ENCODE measurements around the gene PPTC7.

Gene PPTC7

DNA sequence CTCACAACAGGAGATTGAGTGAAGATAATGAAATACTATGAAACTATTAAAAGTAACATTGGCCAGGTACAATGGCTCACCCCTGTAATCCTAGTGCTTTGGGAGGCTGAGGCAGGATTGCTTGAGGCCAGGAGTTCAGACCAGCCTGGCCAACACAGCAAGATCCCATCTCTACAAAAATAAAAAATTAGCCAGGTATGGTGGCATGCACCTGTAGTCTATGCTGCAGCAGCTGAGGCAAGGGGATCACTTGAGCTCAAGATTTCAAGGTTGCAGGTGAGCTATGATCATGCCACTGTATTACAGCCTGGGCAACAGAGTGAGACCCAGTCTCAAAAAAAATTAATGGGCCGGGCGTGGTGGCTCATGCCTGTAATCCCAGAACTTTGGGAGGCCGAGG lies 66.1 kb downstream of the PPTC7 start:
- no peak overlapping the region for H3K4me3 ChIP-seq (ENCODE audit: low read depth, low read length)
- TF ChIP-seq, protein P1, sequence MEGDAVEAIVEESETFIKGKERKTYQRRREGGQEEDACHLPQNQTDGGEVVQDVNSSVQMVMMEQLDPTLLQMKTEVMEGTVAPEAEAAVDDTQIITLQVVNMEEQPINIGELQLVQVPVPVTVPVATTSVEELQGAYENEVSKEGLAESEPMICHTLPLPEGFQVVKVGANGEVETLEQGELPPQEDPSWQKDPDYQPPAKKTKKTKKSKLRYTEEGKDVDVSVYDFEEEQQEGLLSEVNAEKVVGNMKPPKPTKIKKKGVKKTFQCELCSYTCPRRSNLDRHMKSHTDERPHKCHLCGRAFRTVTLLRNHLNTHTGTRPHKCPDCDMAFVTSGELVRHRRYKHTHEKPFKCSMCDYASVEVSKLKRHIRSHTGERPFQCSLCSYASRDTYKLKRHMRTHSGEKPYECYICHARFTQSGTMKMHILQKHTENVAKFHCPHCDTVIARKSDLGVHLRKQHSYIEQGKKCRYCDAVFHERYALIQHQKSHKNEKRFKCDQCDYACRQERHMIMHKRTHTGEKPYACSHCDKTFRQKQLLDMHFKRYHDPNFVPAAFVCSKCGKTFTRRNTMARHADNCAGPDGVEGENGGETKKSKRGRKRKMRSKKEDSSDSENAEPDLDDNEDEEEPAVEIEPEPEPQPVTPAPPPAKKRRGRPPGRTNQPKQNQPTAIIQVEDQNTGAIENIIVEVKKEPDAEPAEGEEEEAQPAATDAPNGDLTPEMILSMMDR (IDR thresholded peaks at IDR 0.05; ENCODE audit: insufficient read depth, low read length, missing control alignments): no peak
- ChIA-PET POLR2A (no interaction called here), CTCF (interaction anchor here (26.6 kb wide), 1 partner anchor 84 kb away, joined by 671 read pairs; no protein-coding TSS in a partner anchor)
- DNase-seq (ENCODE audit: low read depth, low spot score): no peak

DNA sequence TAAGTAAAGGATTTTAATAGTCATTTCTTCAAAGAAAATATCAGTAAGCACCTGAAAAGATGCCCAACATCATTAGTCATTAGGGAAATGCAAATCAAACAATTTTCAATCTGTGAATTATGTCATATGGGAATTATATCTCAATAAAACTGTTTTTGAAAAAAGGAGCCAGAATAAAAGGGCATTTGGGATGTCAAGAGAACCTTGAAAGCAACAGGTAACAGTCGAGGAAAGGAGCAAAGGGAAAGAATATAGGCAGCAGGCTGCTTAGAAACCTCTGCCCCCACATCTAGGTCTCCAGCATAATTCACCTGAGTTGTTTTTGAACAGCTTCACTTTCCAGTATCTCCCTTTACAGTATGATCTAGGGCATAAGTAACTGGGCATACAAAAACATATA lies 68.8 kb downstream of the PPTC7 start:
- no peak for DNase-seq (ENCODE audit: low read depth, low spot score)
- H3K4me3 ChIP-seq (ENCODE audit: low read depth, low read length): no peak overlapping the region
- CTCF ChIA-PET: interaction anchor here (0.6 to 26.6 kb wide), 8 partner anchors 10 to 87 kb away, joined by 3 to 671 read pairs (median 7); partner anchors contain the start of genes FAM216A, GPN3, RAD9B and VPS29
- TF ChIP-seq, protein P1 (IDR thresholded peaks at IDR 0.05; ENCODE audit: insufficient read depth, low read length, missing control alignments): no peak
- POLR2A ChIA-PET: no interaction called here

DNA sequence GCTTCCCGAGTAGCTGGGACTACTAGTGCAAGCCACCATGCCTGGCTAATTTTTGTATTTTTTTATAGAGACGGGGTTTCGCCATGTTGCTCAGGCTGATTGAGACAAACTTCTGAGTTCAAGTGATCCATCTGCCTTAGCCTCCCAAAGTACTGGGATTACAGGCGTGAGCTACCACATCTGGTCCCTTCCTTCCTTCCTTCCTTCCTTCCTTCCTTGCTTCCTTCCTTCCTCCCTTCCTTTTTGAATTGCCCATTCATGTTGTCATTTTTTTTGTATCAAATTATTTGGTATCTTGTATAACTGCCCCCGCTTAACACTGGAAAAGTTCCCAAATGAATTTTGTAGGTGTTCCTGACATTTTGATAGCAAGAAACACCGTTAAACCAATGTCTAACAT lies 69.3 kb downstream of the PPTC7 start:
- ChIA-PET POLR2A (no interaction called here), CTCF (interaction anchor here (0.9 to 26.6 kb wide), 19 partner anchors 10 to 380 kb away, joined by 3 to 671 read pairs (median 5); partner anchors contain the start of genes FAM216A, GPN3, RAD9B and VPS29)
- no peak for DNase-seq (ENCODE audit: low read depth, low spot score)
- no peak overlapping the region for H3K4me3 ChIP-seq (ENCODE audit: low read depth, low read length)
- TF ChIP-seq, protein P1 (IDR thresholded peaks at IDR 0.05; ENCODE audit: insufficient read depth, low read length, missing control alignments): no peak

DNA sequence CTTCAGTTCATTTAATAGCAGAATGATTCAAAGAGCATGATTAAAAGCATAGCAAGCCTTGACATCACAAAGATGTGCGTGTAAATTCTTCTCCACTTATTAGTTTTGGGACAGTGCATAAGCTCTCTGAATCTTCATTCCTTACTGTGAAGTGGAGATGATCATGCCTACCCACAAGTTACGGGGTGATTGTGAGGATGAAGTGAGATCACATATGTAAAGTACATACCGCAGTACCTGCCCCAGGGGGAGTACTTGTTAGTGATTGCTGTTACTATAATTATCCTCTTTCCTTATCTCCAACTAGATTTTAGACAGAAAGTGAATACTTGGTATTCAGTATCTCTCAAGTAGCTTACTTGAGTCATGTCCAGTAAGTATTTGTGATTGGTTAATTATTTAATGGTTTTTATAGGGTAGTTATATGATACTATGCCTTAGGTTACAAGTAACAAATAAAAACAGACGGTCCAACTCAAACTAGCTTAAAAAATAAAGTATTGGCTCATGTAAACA lies 75.0 kb downstream of the PPTC7 start:
- no peak overlapping the region for H3K4me3 ChIP-seq (ENCODE audit: low read depth, low read length)
- no peak for DNase-seq (ENCODE audit: low read depth, low spot score)
- ChIA-PET CTCF (interaction anchor here (0.7 to 26.6 kb wide), 7 partner anchors 13 to 93 kb away, joined by 3 to 671 read pairs (median 3); no protein-coding TSS in a partner anchor), POLR2A (interaction anchor here (0.6 kb wide), 1 partner anchor 13 kb away, joined by 3 read pairs; no protein-coding TSS in a partner anchor)
- TF ChIP-seq, protein P1 (IDR thresholded peaks at IDR 0.05; ENCODE audit: insufficient read depth, low read length, missing control alignments): no peak

DNA sequence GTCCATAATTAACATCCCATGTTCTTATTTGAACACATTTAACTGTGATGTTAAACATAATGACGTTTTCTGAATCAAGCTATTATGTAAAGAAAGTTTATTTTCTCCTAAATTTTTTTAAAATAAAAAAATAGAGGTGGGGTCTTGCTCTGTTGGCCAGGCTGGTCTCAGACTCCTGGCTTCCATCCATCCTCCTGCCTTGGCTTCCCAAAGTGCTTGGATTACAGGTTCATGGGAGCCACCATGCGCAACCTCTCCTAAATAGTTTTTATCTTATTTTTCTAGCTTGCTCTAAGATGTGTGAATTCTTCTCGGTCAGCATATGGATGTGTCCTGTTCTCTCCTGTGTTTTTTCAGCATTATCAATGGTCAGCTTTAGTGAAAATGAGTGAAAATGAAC lies 77.8 kb downstream of the PPTC7 start:
- ChIA-PET CTCF (interaction anchor here (26.6 kb wide), 1 partner anchor 96 kb away, joined by 671 read pairs; no protein-coding TSS in a partner anchor), POLR2A (no interaction called here)
- TF ChIP-seq, protein P1 (IDR thresholded peaks at IDR 0.05; ENCODE audit: insufficient read depth, low read length, missing control alignments): no peak
- DNase-seq (ENCODE audit: low read depth, low spot score): no peak
- no peak overlapping the region for H3K4me3 ChIP-seq (ENCODE audit: low read depth, low read length)

DNA sequence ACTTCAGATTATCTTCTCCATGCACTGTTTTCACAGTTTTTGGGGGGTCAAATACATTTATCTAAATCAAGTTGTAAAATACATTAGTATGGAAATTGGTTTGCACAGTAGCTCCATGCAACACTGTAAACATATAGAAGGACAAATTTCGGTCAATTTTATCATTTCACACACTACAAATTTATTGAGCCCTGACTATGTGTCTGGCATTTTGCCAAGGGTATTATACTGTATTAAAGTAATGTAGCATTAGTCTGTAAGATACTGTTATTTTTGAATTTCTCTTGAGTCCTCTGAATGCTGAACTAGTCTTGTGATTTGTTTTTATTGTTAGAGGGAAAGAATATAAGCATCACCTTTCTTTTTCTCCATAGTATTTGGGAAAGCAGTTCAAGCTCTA lies 79.7 kb downstream of the PPTC7 start:
- no peak for DNase-seq (ENCODE audit: low read depth, low spot score)
- TF ChIP-seq, protein P1 (IDR thresholded peaks at IDR 0.05; ENCODE audit: insufficient read depth, low read length, missing control alignments): no peak
- ChIA-PET POLR2A (no interaction called here), CTCF (interaction anchor here (1.0 to 26.6 kb wide), 3 partner anchors 9 to 98 kb away, joined by 3 to 671 read pairs (median 7); no protein-coding TSS in a partner anchor)
- H3K4me3 ChIP-seq (ENCODE audit: low read depth, low read length): no peak overlapping the region

Measured in AG04449 (cell line).